Fibroblast of lung (primary cell): ENCODE measurements around the gene ARHGAP18.

Experiments used
- EZH2 ChIP-seq: IDR thresholded peaks from 2 replicates; pipeline ENCODE4 v1.5.1; 2012; ENCODE audit warnings: low read length, control low read depth, mild to moderate bottlenecking; ENCODE audit errors: missing control alignments
- TF ChIP-seq, protein P1 (sequence below), 2 donors: IDR thresholded peaks in 1 of 2; conservative IDR thresholded peaks in 1 of 2; 1 replicate in 1 of 2; 2 replicates in 1 of 2; pipeline ENCODE4 v1.5.1; 2011 to 2012; ENCODE audit warnings: low read length in 2 of 2, control low read depth in 1 of 2, inconsistent platforms in 1 of 2, low read depth in 1 of 2, mild to moderate bottlenecking in 1 of 2

DNA sequence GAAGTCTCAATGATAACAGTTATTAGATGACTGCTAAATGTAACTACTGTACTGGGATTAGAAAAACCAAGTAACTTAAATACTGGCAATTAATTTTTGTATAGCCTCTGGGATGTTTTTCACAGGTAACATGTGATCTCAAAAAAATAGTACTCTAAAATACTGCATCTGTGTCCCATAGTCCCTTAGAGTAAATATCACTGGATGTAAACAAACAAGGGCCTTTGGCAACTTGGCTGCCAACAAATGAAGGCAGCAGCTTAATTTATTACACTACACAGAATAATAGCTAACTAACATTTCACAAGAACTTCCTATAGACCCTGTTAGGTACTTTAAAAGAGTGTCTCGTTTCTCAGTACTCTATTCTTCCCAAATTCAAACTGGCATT, 14.0 kb downstream of the ARHGAP18 start:
- TF ChIP-seq, protein P1, sequence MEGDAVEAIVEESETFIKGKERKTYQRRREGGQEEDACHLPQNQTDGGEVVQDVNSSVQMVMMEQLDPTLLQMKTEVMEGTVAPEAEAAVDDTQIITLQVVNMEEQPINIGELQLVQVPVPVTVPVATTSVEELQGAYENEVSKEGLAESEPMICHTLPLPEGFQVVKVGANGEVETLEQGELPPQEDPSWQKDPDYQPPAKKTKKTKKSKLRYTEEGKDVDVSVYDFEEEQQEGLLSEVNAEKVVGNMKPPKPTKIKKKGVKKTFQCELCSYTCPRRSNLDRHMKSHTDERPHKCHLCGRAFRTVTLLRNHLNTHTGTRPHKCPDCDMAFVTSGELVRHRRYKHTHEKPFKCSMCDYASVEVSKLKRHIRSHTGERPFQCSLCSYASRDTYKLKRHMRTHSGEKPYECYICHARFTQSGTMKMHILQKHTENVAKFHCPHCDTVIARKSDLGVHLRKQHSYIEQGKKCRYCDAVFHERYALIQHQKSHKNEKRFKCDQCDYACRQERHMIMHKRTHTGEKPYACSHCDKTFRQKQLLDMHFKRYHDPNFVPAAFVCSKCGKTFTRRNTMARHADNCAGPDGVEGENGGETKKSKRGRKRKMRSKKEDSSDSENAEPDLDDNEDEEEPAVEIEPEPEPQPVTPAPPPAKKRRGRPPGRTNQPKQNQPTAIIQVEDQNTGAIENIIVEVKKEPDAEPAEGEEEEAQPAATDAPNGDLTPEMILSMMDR (conservative IDR thresholded peaks at IDR 0.05 in 1 of 2, IDR thresholded peaks at IDR 0.05 in 1 of 2; ENCODE audit: low read depth in 1 of 2, low read length in 2 of 2) = no peak
- TF ChIP-seq EZH2 = no peak
